ENCODE measurements around the gene GATAD2B.
A peak's percentile ranks its signal among the peaks of the same experiment; 100 is the strongest.
"Not testable (repeated sequence)": the region's sequence is repeated elsewhere in the genome, so short reads cannot be mapped to it uniquely, and the experiment has no call there.

Gene GATAD2B

GRCh38 chr1:153882296-153882912 is 40.4 kb downstream of the GATAD2B start:
- no peak for DNase-seq

DNA sequence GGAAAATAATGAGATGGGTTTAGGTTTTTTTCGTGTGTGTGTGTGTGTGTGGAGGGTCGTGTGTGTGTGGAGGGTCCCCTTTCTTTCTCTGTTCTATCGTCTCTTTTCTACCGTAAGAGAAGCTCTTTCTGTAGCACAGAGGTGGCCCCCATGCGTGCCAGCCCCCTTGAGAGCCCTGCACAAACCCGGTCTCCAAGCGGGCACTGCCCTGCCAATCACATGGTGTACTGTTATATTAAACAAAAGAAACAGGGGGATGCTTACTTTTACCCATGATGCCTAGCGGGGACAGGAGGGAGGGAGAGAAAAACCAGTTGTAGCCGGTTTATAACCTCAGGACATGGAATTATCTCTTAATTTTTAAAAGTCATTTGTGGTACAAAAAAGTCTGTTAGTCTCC is 41.0 kb downstream of the GATAD2B start:
- peak; percentile 18 to 43 for DNase-seq

DNA sequence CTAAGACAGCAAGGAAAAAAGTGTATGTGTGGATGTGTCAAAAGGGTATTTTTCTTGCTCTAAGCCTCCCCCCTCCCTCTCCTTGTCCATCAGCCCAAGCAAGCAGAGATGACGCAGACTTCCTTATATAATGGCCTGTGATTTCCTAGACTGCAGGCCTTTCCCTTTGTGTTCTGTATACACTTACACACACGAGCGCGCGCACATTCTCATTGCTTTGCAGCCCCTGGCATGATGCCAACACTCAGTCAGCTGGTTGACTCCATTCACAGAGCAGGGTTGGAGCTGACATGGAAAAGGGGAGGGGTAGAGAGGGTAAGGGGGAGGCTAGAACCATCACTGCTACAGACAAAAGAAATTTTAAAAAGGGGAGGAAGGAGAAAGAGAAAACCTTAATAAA is 41.8 kb downstream of the GATAD2B start:
- peak; percentile 93 to 94 for DNase-seq

DNA sequence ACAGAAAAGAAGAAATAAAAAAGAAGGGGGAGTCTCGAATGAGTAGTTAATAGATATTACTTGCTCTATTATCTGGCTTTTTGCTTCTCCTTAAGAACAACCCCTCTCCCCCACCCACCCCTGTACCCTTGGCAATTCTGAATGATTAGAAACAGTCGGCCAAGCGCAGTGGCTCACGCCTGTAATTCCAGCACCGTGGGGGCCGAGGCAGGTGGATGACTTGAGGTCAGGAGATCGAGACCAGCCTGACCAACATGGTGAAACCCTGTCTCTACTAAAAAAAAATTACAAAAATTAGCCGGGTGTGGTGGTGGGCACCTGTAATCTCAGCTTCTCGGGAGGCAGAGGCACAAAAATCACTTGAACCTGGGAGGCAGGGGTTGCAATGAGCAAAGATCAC is 42.7 kb downstream of the GATAD2B start:
- no peak for DNase-seq

GRCh38 chr1:153877112-153877511 is 45.7 kb downstream of the GATAD2B start:
- DNase-seq: no peak

- DNase-seq: no peak
Measured at GRCh38 chr1:153872934-153873333, 49.8 kb downstream of the GATAD2B start.

- no peak for DNase-seq
Measured at GRCh38 chr1:153872331-153872730, 50.4 kb downstream of the GATAD2B start.

- no peak for DNase-seq
Measured at GRCh38 chr1:153869486-153869885, 53.3 kb downstream of the GATAD2B start.

GRCh38 chr1:153866045-153866850 is 56.5 kb downstream of the GATAD2B start:
- no peak for DNase-seq

GRCh38 chr1:153860285-153860684 is 62.5 kb downstream of the GATAD2B start:
- DNase-seq: no peak

- DNase-seq: no peak
Measured at GRCh38 chr1:153857505-153857904, 65.3 kb downstream of the GATAD2B start.

DNA sequence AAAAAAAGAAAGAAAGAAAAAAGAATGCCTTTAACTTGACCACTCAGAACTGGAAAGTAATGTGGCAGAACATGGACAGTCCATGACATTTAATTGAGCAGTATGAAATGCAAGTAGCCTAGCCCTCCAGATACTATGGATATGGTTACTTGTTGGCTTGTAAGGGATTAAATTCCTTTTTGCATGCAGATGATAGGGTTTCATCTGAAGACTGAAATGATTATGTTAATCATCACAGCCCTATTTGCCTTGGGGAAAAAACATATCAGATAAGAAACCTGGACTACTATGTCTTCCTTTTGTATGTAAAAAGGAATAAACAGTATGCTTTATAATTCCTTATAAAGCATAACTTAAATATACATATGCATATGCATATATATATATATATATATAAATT is 66.0 kb downstream of the GATAD2B start:
- DNase-seq: no peak

DNA sequence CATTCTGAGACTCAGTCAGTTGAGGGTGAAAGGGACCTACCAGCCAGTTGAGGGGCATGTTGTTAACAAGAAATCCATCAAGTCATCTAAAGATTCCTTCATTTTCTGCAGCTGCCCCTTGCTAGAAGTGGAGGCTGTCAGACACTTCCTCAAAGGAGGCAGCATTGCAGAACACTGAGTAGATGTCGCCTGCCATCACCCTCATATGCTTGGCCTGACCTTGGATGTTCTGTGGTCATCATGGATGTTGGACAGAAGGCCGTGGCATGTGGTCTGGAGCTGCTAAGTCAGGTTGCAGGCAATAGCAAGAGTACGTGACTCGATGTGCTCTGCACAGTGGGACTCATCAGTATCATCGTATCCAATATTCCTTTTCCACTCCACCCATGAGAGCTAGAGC is 70.6 kb downstream of the GATAD2B start:
- DNase-seq: no peak

DNA sequence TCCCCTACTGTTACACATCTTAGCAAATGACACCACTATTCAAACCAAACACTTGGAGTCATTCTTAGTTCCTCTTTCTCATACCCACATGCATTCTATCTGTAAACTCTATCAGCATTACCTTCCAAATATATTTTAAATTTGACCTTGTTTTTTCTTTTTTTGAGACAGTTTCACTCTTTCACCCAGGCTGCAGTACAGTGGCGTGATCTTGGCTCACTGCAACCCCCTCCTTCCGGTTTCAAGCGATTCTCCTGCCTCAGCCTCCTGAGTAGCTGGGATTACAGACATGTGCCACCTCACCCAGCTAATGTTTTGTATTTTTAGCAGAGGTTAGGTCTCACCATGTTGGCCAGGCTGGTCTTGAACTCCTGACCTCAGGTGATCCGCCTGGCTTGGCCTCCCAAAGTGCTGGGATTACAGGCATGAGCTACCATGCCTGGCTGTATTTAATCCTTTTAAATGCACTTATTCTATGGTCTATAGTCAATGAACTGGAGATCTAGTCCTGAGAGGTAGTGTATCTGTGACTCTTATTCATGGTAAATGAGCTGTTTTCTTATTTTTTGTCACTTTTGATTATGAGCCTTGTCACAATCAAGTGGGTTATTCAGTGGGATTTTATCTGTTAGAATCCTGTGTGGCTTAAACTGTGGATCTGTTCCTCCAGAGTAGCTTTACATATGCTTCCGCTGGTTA is 73.1 kb downstream of the GATAD2B start:
- no peak for DNase-seq

GRCh38 chr1:153848805-153849204 is 74.0 kb downstream of the GATAD2B start:
- no peak for DNase-seq

GRCh38 chr1:153845158-153845557 is 77.6 kb downstream of the GATAD2B start:
- DNase-seq: no peak

DNA sequence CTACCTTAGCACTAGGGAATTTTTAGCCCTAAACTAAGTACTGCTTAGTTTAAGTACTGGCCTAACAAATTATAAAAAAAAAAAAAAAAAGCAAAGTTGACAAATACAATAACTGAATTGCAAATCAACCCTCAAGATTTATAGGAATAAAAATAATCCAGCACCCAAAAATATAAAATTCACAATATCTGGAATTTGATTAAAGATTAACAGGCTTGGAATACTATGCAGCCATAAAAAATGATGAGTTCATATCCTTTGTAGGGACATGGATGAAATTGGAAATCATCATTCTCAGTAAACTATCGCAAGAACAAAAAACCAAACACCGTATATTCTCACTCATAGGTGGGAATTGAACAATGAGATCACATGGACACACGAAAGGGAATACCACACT is 78.4 kb downstream of the GATAD2B start:
- DNase-seq: not testable (repeated sequence)

DNA sequence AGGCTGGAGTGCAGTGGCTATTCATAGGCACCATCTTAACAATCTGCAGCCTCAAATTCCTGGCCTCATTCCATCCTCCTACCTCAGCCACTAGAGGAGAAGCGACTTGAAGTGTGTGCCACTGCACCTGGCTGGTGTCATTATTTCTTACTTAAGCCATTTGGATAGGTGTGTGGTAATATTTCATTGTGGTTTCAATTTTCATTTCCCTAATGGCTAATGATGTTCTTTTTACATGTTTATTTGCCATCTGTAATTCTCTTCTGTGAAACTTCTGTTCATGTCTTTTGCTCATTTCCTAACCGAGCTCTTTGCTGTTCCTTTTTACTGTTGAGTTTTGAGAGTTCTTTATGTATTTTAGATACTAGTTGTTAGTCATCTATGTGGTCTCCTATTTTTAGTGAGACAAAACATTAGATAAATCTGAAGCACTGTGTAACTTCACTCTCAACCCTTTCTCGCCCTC is 80.7 kb downstream of the GATAD2B start:
- no peak for DNase-seq

DNA sequence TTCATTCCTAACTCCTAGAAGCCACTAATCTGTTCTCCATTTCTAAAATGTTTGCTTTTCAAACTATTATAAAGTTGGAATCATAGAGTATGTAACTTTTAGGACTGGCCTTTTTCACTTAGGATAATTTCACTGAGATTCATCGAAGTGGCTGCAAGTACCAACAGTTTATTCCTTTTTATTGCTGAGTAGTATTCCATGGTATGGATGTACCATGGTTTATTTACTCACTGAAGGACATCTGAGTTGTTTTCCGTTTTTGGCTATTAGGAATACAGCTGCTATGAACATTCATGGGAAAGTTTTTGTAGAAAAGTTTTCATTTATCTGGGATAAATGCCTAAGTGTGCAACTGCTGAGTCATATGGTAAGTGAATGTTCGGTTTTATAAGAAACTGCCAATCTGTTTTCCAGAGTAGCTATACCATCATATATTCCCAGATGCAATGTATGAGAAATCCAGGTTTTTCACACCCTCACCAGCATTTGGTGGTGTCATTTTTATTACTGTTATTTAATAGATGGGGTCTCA is 81.2 kb downstream of the GATAD2B start:
- DNase-seq: no peak

DNA sequence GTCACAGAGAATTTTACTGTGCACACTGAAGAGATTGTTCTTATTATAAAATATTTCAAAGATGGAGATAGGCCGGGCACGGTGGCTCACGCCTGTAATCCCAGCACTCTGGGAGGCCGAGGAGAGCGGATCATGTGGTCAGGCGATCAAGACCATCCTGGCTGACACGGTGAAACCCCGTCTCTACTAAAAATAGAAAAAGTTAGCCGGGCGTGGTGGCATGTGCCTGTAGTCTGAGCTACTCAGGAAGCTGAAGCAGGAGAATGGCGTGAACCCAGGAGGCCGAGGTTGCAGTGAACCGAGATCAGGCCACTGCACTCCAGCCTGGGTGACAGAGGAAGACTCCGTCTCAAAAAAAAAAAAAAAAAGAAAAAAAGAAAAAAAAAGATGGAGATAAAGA is 82.0 kb downstream of the GATAD2B start:
- DNase-seq: not testable (repeated sequence)

GRCh38 chr1:153833968-153834367 is 88.8 kb downstream of the GATAD2B start:
- not testable (repeated sequence) for DNase-seq

GRCh38 chr1:153833171-153833570 is 89.6 kb downstream of the GATAD2B start:
- no peak for DNase-seq

GRCh38 chr1:153832293-153832692 is 90.5 kb downstream of the GATAD2B start:
- no peak for DNase-seq

GRCh38 chr1:153831026-153831425 is 91.7 kb downstream of the GATAD2B start:
- no peak for DNase-seq
